ENCODE measurements around the gene THBS1.
A peak's percentile ranks its signal among the peaks of the same experiment; 100 is the strongest.

THBS1 gene

DNA sequence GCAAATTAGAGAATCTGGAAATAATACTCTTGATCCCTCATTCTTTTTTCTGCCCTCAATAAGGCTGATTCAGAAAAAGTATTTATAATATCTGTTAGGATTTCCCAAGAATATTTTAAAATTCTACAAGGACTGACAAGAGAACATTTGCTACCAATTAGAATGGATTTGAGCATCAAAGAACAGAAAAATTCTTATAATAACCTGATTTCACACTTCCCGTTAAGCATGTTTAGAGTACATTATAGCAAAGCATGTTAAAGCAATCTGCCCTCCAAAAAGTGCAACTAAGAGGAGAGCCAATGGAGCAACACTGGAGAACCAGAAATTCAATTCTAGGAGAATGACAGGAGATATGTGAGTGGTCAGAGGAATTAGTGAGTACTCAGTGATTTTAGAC lies 57.2 kb downstream of the THBS1 start:
- no peak for DNase-seq (ENCODE audit: low spot score)

DNA sequence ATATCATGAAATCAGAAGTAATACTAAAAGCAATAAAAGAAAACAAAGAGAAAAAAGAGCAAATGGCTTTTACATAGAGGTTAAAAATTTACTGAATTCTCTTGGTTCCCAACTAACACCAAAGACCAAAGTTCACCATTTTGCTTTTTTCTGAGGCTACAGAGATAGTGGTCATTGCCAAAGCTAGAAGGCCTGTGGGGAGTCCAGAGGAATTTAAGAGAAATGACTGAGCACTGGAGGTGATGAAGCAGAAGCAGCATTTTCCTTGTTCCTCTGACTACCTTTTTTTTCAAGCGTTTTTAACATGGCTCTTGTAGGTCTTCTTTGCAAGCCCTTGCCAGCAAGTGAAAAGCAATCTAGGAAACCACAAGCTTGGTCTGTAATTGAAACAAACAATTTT lies 58.2 kb downstream of the THBS1 start:
- DNase-seq (ENCODE audit: low spot score): no peak

DNA sequence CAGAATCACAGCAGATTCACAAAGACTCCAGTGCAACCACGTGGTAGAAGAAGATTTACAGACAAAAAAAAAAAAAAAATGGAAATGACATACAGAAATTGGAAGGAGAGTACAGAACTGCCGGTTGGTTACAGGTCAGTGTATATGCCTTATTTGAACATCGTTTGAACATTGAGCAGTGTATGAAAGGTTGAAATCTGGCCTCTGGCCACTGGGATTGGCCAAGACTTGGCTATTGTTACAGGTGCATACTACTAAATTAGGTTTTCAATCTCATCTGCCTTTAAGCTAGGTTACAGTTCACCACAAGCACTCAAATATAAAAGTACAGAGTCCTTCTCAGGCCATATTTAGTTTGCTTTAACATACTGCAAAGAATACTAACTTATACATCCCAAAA lies 59.8 kb downstream of the THBS1 start:
- DNase-seq (ENCODE audit: low spot score): no peak

DNA sequence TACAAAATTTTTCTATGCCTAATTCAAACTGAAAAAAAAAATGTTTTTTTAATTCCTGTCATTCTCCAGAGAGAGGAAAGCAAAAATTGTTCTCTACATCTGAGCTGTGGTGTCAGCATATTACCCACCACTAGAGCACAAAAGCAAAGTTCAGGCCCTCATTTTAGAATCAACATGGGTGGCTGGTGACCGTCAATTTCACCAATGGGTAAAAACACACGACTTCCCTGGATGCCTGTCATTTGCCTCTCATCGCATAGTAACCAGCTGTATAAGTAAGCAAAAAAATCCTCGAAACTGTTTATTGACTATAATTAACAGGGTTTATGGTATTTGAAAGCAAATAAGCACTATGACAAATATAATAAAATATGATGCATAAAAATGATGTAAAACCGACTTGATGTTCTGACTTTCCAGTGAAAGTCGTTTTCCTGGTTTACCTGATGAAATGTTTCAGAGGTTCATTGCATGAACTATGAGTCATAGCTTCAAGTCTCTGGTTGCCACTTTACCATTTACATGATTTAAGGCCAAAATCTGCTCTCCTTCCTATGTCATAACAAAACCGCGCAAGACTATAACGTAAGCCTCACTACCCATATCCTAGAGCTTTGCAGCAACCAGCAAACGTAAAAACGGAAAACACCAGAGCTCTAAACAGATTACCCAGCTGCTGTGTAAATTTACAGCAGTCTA lies 60.5 kb downstream of the THBS1 start:
- no peak for DNase-seq (ENCODE audit: low spot score)

DNA sequence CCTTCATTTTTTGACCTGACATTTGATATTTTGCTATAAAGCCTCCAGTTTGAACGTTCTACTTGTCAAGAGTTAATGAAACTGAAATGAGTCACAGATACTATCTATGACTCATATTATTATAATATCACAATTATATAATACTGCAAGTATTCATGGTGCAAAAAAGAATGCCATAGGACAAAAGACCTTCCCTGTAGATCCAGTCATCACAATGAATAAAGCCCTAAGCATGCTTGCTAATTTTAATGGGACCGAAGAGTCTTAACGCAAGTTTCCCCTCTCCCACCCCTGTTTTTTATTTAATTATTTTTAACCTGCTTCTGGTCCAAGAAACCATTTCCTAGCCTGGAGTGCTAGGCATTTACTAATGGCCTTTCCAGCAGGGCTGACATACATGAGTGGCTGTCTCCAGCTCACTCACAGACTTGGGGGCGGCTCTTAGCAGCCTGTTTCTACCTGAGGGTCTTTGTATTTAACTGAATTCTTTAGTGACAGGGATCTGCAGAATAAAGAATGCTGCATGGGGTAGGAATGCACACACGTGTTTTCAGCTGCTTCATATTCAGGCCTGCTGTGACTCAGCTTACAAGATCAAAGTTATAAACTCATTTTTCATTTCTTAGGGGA lies 61.2 kb downstream of the THBS1 start:
- DNase-seq (ENCODE audit: low spot score): peak; percentile 50

DNA sequence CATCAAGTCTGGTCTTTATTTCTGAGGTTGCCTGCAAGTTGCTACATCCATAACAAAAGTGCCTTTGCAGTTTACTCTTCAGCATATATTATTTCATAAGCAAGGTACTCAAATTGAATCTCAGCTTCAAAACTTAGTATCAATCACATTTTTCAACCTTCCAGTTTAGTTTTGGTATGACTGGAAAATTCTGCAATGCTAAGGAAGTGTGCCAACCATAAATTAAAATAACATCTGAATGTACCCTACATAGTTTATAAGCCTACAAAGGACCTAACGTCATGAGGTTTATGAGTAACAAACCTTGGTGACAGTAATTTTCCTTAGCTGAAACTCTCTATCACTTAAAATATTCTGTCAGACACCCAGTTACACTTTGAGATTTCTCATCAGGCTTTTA lies 62.8 kb downstream of the THBS1 start:
- no peak for DNase-seq (ENCODE audit: low spot score)

DNA sequence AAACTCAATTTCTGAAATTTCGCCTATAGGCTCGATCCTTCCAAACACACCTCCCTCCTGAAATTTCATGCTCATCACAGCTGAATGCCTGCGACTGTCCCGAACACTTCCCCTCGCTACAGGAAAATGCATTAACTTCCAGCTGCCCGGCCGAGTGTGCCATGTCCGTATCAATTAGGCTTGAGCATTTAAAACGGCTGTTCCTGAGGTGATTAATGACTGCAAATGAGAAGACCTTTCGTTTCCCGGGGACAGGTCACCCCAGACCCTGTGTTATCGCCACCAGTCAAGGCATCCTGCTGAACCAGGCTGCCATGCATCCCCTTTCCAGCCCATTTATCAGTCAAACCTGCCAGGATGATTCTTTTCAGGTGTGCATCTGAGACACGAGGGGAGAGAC lies 63.3 kb downstream of the THBS1 start:
- DNase-seq (ENCODE audit: low spot score): no peak

DNA sequence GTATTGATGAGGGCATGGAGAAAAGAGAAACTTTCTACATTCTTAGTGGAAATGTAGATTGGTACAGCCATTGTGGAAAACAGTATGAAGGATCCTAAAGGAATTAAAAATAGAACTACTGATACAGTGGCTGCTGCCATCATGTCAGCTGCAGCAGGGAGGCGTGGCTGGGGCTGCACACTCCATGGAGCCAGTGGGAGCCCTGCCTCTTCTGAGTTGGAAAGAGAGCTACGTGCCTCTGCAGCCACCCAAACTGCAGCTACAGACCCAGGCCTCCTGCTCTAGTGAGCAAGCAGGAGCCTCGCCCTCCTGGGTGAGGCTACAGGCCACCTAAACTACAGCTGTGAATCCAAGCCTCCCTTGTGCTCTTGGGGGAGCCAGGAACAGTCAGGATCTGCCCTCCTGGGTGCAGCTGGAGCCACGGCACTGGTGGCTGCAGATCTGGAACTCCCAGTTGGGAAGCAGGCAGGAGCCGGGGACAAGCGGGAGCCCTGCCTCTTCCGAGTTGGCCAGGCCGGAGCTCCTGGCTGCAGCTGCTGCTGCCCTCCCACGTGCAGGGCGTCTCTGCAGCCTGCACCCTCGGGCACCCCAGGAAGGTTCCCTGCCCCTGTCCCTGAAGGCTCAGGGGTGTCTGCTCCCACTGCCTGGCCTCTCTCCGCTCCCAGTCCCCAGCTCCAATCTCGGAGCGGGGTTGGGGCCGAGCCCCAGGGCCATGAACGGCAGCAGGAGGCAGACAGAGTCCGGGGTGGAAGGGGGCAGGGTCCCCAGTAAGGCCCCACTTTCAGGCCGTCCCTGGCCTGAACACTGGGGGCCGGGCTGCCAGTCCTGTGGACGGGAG lies 64.5 kb downstream of the THBS1 start:
- DNase-seq (ENCODE audit: low spot score): no peak

- DNase-seq (ENCODE audit: low spot score): no peak
These were observed 65.0 kb downstream of the THBS1 start for GRCh38 chr15:39645976-39646257.

- no peak for DNase-seq (ENCODE audit: low spot score)
These were observed 65.5 kb downstream of the THBS1 start for GRCh38 chr15:39646425-39646824.

All from COLO829 (cell line).